PC-9 (cell line): ENCODE results near the gene SECTM1. TPM values are rescaled to one million over a fixed set of nuclear protein-coding genes. Genes with fewer than 3 reads are reported as not detected.

Source experiments
- BruUV-seq: library from RNA; stranded (reverse); fragments of 400-500 nt; replicated peaks from 2 replicates; lab custom pipeline; 2021; lab: Mats Ljungman, UMichigan
- CTCF ChIA-PET: fragments of 300-600 bp; sonication (Branson Sonifier 250); formaldehyde crosslinking; loops from one replicate; lab custom pipeline; 2022; ENCODE audit warnings: antibody characterized with exemption; lab: Charles Lee
- POLR2A ChIA-PET: fragments of 300-600 bp; sonication (Branson Sonifier 250); formaldehyde crosslinking; loops from one replicate; lab custom pipeline; 2022; ENCODE audit warnings: antibody characterized with exemption; ENCODE audit not compliant: unreplicated experiment; lab: Charles Lee
- DNase-seq, 2 experiments: peaks; one replicate each; pipeline versions ENCODE4 v3.0.0 to v3.0.0-alpha.2; 2015 to 2022; ENCODE audit warnings: mixed read lengths in 1 of 2
- H2AFZ ChIP-seq: fragments of 200-600 bp; sonication (generic); 2 replicates; pipeline ENCODE4 v1.8.1; 2017; ENCODE audit warnings: antibody characterized with exemption
- H3F3A ChIP-seq: fragments of 200-600 bp; sonication (generic); 2 replicates; pipeline ENCODE4 v1.8.1; 2017; ENCODE audit warnings: antibody characterized with exemption, mild to moderate bottlenecking, low read depth; ENCODE audit not compliant: insufficient read depth
- H3K27ac ChIP-seq: fragments of 200-600 bp; sonication (generic); 2 replicates; pipeline ENCODE4 v1.6.1; 2016; ENCODE audit warnings: mixed run types
- H3K27me3 ChIP-seq: fragments of 200-600 bp; sonication (generic); 2 replicates; pipeline ENCODE4 v1.6.1; 2016; ENCODE audit warnings: low read depth, mixed run types; ENCODE audit not compliant: insufficient read depth
- H3K36me3 ChIP-seq: fragments of 200-600 bp; sonication (generic); 2 replicates; pipeline ENCODE4 v1.6.1; 2016; ENCODE audit warnings: low read depth, mixed run types
- H3K4me1 ChIP-seq: fragments of 200-600 bp; sonication (generic); replicated peaks from 2 replicates; pipeline ENCODE4 v1.6.1; 2016; ENCODE audit warnings: mixed run types; ENCODE audit not compliant: insufficient read depth
- H3K4me2 ChIP-seq: fragments of 200-600 bp; sonication (generic); 2 replicates; pipeline ENCODE4 v1.6.1; 2017; ENCODE audit warnings: mixed run types
- H3K4me3 ChIP-seq: fragments of 200-600 bp; sonication (generic); 2 replicates; pipeline ENCODE4 v1.6.1; 2016; ENCODE audit warnings: mixed run types
- H3K79me2 ChIP-seq: fragments of 200-600 bp; sonication (generic); 2 replicates; pipeline ENCODE4 v1.6.1; 2017; ENCODE audit warnings: low read depth, mixed run types
- H3K9me2 ChIP-seq: fragments of 200-600 bp; sonication (generic); 2 replicates; pipeline ENCODE4 v1.8.1; 2017; ENCODE audit warnings: mild to moderate bottlenecking; ENCODE audit not compliant: insufficient read depth
- H3K9me3 ChIP-seq: fragments of 200-600 bp; sonication (generic); 2 replicates; pipeline ENCODE4 v1.8.1; 2016; ENCODE audit warnings: low read depth; ENCODE audit not compliant: insufficient read depth
- H4K20me1 ChIP-seq: fragments of 200-600 bp; sonication (generic); 2 replicates; pipeline ENCODE4 v1.8.1; 2017; ENCODE audit not compliant: insufficient read depth
- EZH2 ChIP-seq: fragments of 200-600 bp; sonication (generic); IDR thresholded peaks from 2 replicates; pipeline ENCODE4 v1.8.0; 2017; ENCODE audit warnings: antibody characterized with exemption, low read depth
- intact Hi-C: fragments of 100-400 bp; cut with micrococcal nuclease; formaldehyde crosslinking; loops from one replicate; pipeline ENCODE4 v1.10.0; 2022; ENCODE audit not compliant: unreplicated experiment
- total RNA-seq: library from RNA; stranded (reverse); gene quantifications from 2 replicates; pipeline ENCODE4 v1.2.3, GENCODE V29; 2021
- TF ChIP-seq, protein P1 (sequence below): fragments of 200-600 bp; sonication (generic); conservative IDR thresholded peaks from 2 replicates; pipeline ENCODE4 v1.6.1; 2017; ENCODE audit warnings: mixed run types, antibody characterized with exemption, mild to moderate bottlenecking, moderate library complexity

The SECTM1 gene
- total RNA-seq, 1 experiment from 2014 or later, result 3.6 TPM

- Histone ChIP-seq H3K4me2 (no peak overlapping the region), H4K20me1 (no peaks in the 10 kb centered on the region), H3K4me1 (peaks cover 19% of the 10 kb centered on the region), H3K79me2 (no peaks in the 10 kb centered on the region), H3K27ac (no peak overlapping the region), H3K9me2 (no peaks in the 10 kb centered on the region), H2AFZ (no peak overlapping the region), H3K9me3 (no peaks in the 10 kb centered on the region), H3F3A (peaks cover 22% of the 10 kb centered on the region), H3K4me3 (no peak overlapping the region), H3K27me3 (no peaks in the 10 kb centered on the region), H3K36me3 (no peaks in the 10 kb centered on the region)
- POLR2A ChIA-PET, result no interaction called here
- no peak for DNase-seq
- BruUV-seq, result no TSS peak
- CTCF ChIA-PET, result no interaction called here
- no peak for TF ChIP-seq EZH2
- TF ChIP-seq, protein P1, sequence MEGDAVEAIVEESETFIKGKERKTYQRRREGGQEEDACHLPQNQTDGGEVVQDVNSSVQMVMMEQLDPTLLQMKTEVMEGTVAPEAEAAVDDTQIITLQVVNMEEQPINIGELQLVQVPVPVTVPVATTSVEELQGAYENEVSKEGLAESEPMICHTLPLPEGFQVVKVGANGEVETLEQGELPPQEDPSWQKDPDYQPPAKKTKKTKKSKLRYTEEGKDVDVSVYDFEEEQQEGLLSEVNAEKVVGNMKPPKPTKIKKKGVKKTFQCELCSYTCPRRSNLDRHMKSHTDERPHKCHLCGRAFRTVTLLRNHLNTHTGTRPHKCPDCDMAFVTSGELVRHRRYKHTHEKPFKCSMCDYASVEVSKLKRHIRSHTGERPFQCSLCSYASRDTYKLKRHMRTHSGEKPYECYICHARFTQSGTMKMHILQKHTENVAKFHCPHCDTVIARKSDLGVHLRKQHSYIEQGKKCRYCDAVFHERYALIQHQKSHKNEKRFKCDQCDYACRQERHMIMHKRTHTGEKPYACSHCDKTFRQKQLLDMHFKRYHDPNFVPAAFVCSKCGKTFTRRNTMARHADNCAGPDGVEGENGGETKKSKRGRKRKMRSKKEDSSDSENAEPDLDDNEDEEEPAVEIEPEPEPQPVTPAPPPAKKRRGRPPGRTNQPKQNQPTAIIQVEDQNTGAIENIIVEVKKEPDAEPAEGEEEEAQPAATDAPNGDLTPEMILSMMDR, result no peak
- intact Hi-C loops, result no loop called here
Observed at GRCh38 chr17:82301300-82301915, 32.2 kb downstream of the SECTM1 start.

DNA sequence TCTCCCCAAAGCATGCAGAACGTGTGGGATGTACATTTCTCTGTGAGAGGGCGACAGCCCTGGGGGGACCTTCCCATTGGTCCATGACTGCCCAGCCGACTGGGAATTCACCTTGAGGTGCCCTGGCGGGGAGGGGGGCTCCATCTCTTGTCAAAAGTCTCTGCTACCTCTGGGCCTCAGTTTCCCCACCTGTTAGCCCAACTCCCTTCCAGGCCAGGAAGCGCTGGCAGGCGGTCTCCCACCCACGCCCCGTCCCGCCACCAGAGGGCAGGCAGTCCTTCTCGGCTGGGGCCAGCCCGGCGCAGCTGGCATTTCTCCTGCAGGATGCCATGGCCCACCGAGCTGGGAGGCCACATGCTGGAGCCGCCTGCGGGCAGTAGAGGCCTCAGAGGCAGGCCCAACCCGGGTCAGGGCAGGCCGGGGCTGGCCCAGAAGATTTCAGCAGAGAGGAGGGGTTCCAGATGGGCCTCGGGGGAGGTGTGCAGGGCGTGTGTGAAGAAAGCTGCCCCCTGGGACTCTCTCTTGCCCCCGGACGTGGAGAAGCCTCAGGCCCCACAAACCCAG is 32.8 kb downstream of the SECTM1 start:
- H2AFZ ChIP-seq, result no peak overlapping the region
- no peak for TF ChIP-seq EZH2
- TF ChIP-seq, protein P1, result peak; percentile 54; the same call in 1 of the 2 replicates
- ChIA-PET POLR2A (no interaction called here), CTCF (no interaction called here)
- H3K9me2 ChIP-seq, result no peaks in the 10 kb centered on the region
- H3K27me3 ChIP-seq, result no peaks in the 10 kb centered on the region
- H3K4me2 ChIP-seq, result no peak overlapping the region
- no peaks in the 10 kb centered on the region for H3K36me3 ChIP-seq
- no peaks in the 10 kb centered on the region for H4K20me1 ChIP-seq
- no TSS peak for BruUV-seq
- intact Hi-C loops, result no loop called here
- H3K27ac ChIP-seq, result no peak overlapping the region
- no peak overlapping the region for H3K4me3 ChIP-seq
- no peaks in the 10 kb centered on the region for H3K79me2 ChIP-seq
- DNase-seq, result no peak
- H3K9me3 ChIP-seq, result no peaks in the 10 kb centered on the region
- H3K4me1 ChIP-seq, result peaks cover 22% of the 10 kb centered on the region
- peaks cover 25% of the 10 kb centered on the region for H3F3A ChIP-seq

DNA sequence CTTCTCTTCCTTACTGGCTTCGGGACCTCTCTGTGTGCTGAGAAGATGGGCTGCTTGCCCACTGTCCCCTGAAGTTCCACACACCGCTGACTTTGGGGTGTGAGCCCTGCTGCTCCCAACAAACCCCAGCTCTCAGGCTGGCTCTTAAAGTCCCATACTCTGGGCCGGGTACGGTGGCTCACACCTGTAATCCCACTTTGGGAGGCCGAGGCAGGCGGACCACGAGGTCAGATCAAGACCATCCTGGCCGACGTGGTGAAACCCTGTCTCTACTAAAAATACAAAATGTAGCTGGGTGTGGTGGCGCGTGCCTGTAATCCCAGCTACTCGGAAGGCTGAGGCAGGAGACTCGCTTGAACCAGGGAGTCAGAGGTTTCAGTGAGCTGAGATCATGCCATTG is 33.3 kb downstream of the SECTM1 start:
- H3K4me3 ChIP-seq, result no peak overlapping the region
- no peak overlapping the region for H2AFZ ChIP-seq
- no peaks in the 10 kb centered on the region for H3K9me2 ChIP-seq
- intact Hi-C loops, result no loop called here
- peaks cover 25% of the 10 kb centered on the region for H3F3A ChIP-seq
- no peaks in the 10 kb centered on the region for H3K79me2 ChIP-seq
- CTCF ChIA-PET, result no interaction called here
- H3K9me3 ChIP-seq, result no peaks in the 10 kb centered on the region
- no peaks in the 10 kb centered on the region for H3K27me3 ChIP-seq
- POLR2A ChIA-PET, result no interaction called here
- no peak overlapping the region for H3K4me2 ChIP-seq
- H3K4me1 ChIP-seq, result peaks cover 22% of the 10 kb centered on the region
- H4K20me1 ChIP-seq, result no peaks in the 10 kb centered on the region
- no peaks in the 10 kb centered on the region for H3K36me3 ChIP-seq
- no peak overlapping the region for H3K27ac ChIP-seq
- TF ChIP-seq, protein P1, result no peak
- TF ChIP-seq EZH2, result no peak
- no TSS peak for BruUV-seq
- DNase-seq, result no peak
